ENCODE measurements around the gene EXOC4.
"Not testable (repeated sequence)": the region's sequence is repeated elsewhere in the genome, so short reads cannot be mapped to it uniquely, and the experiment has no call there.

EXOC4 gene

GRCh38 chr7:133633055-133633454, 380.2 kb downstream of the EXOC4 start:
- DNase-seq (ENCODE audit: low read depth): no peak

GRCh38 chr7:133635541-133635940, 382.7 kb downstream of the EXOC4 start:
- no peak for DNase-seq (ENCODE audit: low read depth)

GRCh38 chr7:133638857-133639256, 386.0 kb downstream of the EXOC4 start:
- no peak for DNase-seq (ENCODE audit: low read depth)

GRCh38 chr7:133641436-133641835, 388.6 kb downstream of the EXOC4 start:
- no peak for DNase-seq (ENCODE audit: low read depth)

- no peak for DNase-seq (ENCODE audit: low read depth)
Observed at GRCh38 chr7:133642907-133643306, 390.0 kb downstream of the EXOC4 start.

- DNase-seq (ENCODE audit: low read depth): not testable (repeated sequence)
Observed at GRCh38 chr7:133643652-133644051, 390.8 kb downstream of the EXOC4 start.

- DNase-seq (ENCODE audit: low read depth): no peak
Observed at GRCh38 chr7:133645884-133646391, 393.1 kb downstream of the EXOC4 start.

- DNase-seq (ENCODE audit: low read depth): no peak
Observed at GRCh38 chr7:133646472-133647315, 393.8 kb downstream of the EXOC4 start.

- no peak for DNase-seq (ENCODE audit: low read depth)
Observed at GRCh38 chr7:133649593-133649992, 396.7 kb downstream of the EXOC4 start.

GRCh38 chr7:133650069-133650468, 397.2 kb downstream of the EXOC4 start:
- peak; percentile 32 for DNase-seq (ENCODE audit: low read depth)

- DNase-seq (ENCODE audit: low read depth): no peak
Observed at GRCh38 chr7:133650487-133651300, 397.8 kb downstream of the EXOC4 start.

GRCh38 chr7:133652547-133652946, 399.7 kb downstream of the EXOC4 start:
- no peak for DNase-seq (ENCODE audit: low read depth)

- DNase-seq (ENCODE audit: low read depth): no peak
Observed at GRCh38 chr7:133654547-133654946, 401.7 kb downstream of the EXOC4 start.

- no peak for DNase-seq (ENCODE audit: low read depth)
Observed at GRCh38 chr7:133662276-133662675, 409.4 kb downstream of the EXOC4 start.

- no peak for DNase-seq (ENCODE audit: low read depth)
Observed at GRCh38 chr7:133662830-133663229, 410.0 kb downstream of the EXOC4 start.

GRCh38 chr7:133664528-133664927, 411.6 kb downstream of the EXOC4 start:
- DNase-seq (ENCODE audit: low read depth): no peak

- no peak for DNase-seq (ENCODE audit: low read depth)
Observed at GRCh38 chr7:133668296-133669060, 415.6 kb downstream of the EXOC4 start.

GRCh38 chr7:133669061-133669455, 416.2 kb downstream of the EXOC4 start:
- no peak for DNase-seq (ENCODE audit: low read depth)

GRCh38 chr7:133670250-133670649, 417.4 kb downstream of the EXOC4 start:
- DNase-seq (ENCODE audit: low read depth): no peak

- no peak for DNase-seq (ENCODE audit: low read depth)
Observed at GRCh38 chr7:133672866-133673265, 420.0 kb downstream of the EXOC4 start.

- no peak for DNase-seq (ENCODE audit: low read depth)
Observed at GRCh38 chr7:133674079-133674763, 421.3 kb downstream of the EXOC4 start.
